Placental epithelial cell (primary cell): Measurements from ENCODE around the gene ZNF793. TPM values are rescaled to one million over a fixed set of nuclear protein-coding genes. Genes with fewer than 3 reads are reported as not detected.

ENCODE experiments used
- total RNA-seq: library from RNA; depleted of rRNA; stranded (reverse); fragments of >200 nt; gene quantifications from 2 replicates; pipeline ENCODE4 v1.2.3, GENCODE V29; 2012

ZNF793 gene
- 7.5 TPM in 2 replicates for total RNA-seq

DNA sequence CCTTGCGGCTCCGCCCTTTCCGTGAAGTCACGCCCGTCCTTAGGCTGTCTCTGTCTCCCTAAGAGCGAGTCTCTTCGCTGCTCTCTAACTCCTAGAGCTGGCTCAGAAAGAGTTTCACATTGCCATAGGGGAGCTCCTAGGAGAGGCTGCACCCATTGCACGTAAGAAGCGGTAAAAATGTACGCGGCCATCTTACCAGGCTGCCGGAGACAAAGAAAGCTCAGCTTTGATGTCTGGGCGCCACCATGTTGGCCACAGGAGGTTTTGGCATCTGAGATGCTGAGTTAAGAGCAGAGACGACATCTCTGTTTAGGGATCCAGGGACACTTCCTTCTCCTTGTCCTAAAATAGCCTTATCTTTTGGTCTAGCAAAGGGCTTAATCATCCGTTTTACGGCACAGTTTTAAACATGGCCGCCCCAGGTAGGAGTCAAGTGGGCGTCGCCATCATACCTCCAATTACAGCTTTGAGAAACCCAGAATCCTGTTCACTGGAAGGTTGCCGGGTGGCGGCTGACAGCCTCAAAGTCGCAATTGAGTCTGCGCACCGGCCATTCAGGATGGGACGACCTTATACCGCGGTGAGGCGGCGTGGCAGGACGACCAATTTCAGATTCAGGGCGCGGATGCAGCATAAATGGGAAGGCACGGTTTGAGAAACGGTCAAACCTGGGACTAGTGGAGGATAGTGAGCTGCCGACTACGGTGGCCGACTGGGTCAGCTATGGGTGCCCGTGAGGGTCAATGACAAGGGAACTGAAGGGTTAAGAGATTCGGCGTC, at the start of gene ZNF793:
TSS of gene ZNF793 (plus strand) at position 553 of the 780 bp plus-strand sequence. CDS start 16,501 bp downstream, outside the sequence.

GRCh38 chr19:37466798-37467607, 39.7 kb upstream of the ZNF793 start, which contains the start of gene ZNF569:
TSS of gene ZNF569 (minus strand) at chr19:37467444. CDS start at chr19:37444921, 22,523 bp downstream.

GRCh38 chr19:37468961-37469777, 37.6 kb upstream of the ZNF793 start, which contains the start of gene ZNF570:
TSS of gene ZNF570 (plus strand) at chr19:37469356. CDS start at chr19:37470355, 999 bp downstream.

Other genes starting within 250 kb of the ZNF793 start
- gene ZNF527, start 135.8 kb upstream of the ZNF793 start, total RNA-seq = 3.1 and 7.5 TPM in 2 replicates
- gene ZNF569, start 39.5 kb upstream of the ZNF793 start, total RNA-seq = 4.3 and 4.9 TPM in 2 replicates
- gene ZNF570, start 37.6 kb upstream of the ZNF793 start, total RNA-seq = 7.5 and 9.4 TPM in 2 replicates
- gene ZNF571, start 87.9 kb downstream of the ZNF793 start, total RNA-seq = 3.1 and 3.4 TPM in 2 replicates
- gene ZNF540, start 87.9 kb downstream of the ZNF793 start, total RNA-seq = 0.65 and 1.6 TPM in 2 replicates
- gene ZFP30, start 148.5 kb downstream of the ZNF793 start, total RNA-seq = 25.9 and 28.0 TPM in 2 replicates
- 9.4 and 9.7 TPM in 2 replicates for gene ZNF607, start 212.8 kb downstream of the ZNF793 start, total RNA-seq